Bronchial epithelial cell (primary cell): ENCODE data around the gene SFT2D2. TPM values are rescaled to one million over a fixed set of nuclear protein-coding genes. Genes with fewer than 3 reads are reported as not detected.

ENCODE experiments used
- DNase-seq: peaks from one replicate; pipeline ENCODE4 v3.0.0-alpha.2; 2010; ENCODE audit warnings: low read depth
- FAIRE-seq: peaks from 2 replicates; lab custom pipeline; 2011; peaks lifted over from hg19 to GRCh38; lab: Jason Lieb, UNC
- H3K27me3 ChIP-seq: 2 replicates; pipeline ENCODE4 v1.5.1; 2011; ENCODE audit warnings: low read length; ENCODE audit not compliant: control insufficient read depth, insufficient read depth
- H3K36me3 ChIP-seq: 2 replicates; pipeline ENCODE4 v1.5.1; 2011; ENCODE audit warnings: low read length; ENCODE audit not compliant: control insufficient read depth, insufficient read depth
- H3K4me3 ChIP-seq: 2 replicates; pipeline ENCODE4 v1.5.1; 2011; ENCODE audit warnings: mild to moderate bottlenecking, low read depth, low read length, control low read depth
- CTCF ChIP-seq: IDR thresholded peaks from 2 replicates; pipeline ENCODE4 v1.5.1; 2011; ENCODE audit warnings: mild to moderate bottlenecking, moderate library complexity, low read length, control low read depth, inconsistent platforms; ENCODE audit not compliant: insufficient read depth, severe bottlenecking
- total RNA-seq: library from RNA; depleted of rRNA; stranded (reverse); fragments of >200 nt; gene quantifications from 2 replicates; pipeline ENCODE4 v1.2.1, GENCODE V29; 2014

The SFT2D2 gene
- total RNA-seq, 1 donor from 2014 or later = 22.4 TPM

GRCh38 chr1:168246506-168246905 lies 20.7 kb downstream of the SFT2D2 start:
- Histone ChIP-seq H3K36me3 (peaks cover 16% of the 10 kb centered on the region), H3K4me3 (no peak overlapping the region), H3K27me3 (no peaks in the 10 kb centered on the region)
- DNase-seq (no peak), FAIRE-seq (no peak)
- no peak for TF ChIP-seq CTCF

GRCh38 chr1:168252204-168252733 lies 26.5 kb downstream of the SFT2D2 start:
- Histone ChIP-seq H3K4me3 (no peak overlapping the region), H3K36me3 (peaks cover 6% of the 10 kb centered on the region), H3K27me3 (no peaks in the 10 kb centered on the region)
- TF ChIP-seq CTCF = no peak
- DNase-seq = no peak
- peak; percentile 87 for FAIRE-seq

- TF ChIP-seq CTCF = no peak
- FAIRE-seq (no peak), DNase-seq (no peak)
- no peak overlapping the region for H3K4me3 ChIP-seq
- H3K36me3 ChIP-seq = no peaks in the 10 kb centered on the region
- no peaks in the 10 kb centered on the region for H3K27me3 ChIP-seq
These were observed 30.4 kb downstream of the SFT2D2 start for GRCh38 chr1:168256164-168256563.

- H3K36me3 ChIP-seq = no peaks in the 10 kb centered on the region
- no peak for TF ChIP-seq CTCF
- no peak for FAIRE-seq
These were observed 31.6 kb downstream of the SFT2D2 start for GRCh38 chr1:168257397-168257796.

GRCh38 chr1:168259567-168259966 lies 33.8 kb downstream of the SFT2D2 start:
- no peak for DNase-seq

More at GRCh38 chr1:168257397-168257796, 31.6 kb downstream of the SFT2D2 start:
- DNase-seq = no peak
- Histone ChIP-seq H3K27me3 (no peaks in the 10 kb centered on the region), H3K4me3 (no peak overlapping the region)

More at GRCh38 chr1:168259567-168259966, 33.8 kb downstream of the SFT2D2 start:
- Histone ChIP-seq H3K4me3 (no peak overlapping the region), H3K27me3 (no peaks in the 10 kb centered on the region), H3K36me3 (no peaks in the 10 kb centered on the region)
- FAIRE-seq = no peak
- TF ChIP-seq CTCF = no peak
